K562 (cell line): ENCODE measurements around the gene CRTC3. TPM values are rescaled to one million over a fixed set of nuclear protein-coding genes. Genes with fewer than 3 reads are reported as not detected.

Source experiments
- ATAC-seq: fragments of 200-7000 bp; cut with Tn5 transposase; 3 replicates; pipeline ENCODE4 v1.9.1; 2020; ENCODE audit warnings: moderate library complexity
- BruUV-seq: library from RNA; stranded (reverse); fragments of 400-500 nt; replicated peaks from 2 replicates; lab custom pipeline; 2021; lab: Mats Ljungman, UMichigan
- CTCF ChIA-PET: fragments of 300-600 bp; formaldehyde crosslinking; extraction: SDS; loops from one replicate; lab custom pipeline; 2021; ENCODE audit warnings: low intra/inter-chr PET ratio; lab: Yijun Ruan, JAX
- POLR2A ChIA-PET: fragments of 300-600, 350-650 bp; sonication (Branson Sonifier 250); formaldehyde crosslinking; extraction: SDS; loops from one replicate; lab custom pipeline; 2021; ENCODE audit warnings: antibody characterized with exemption, inconsistent platforms; lab: Yijun Ruan, JAX
- DNase-seq, 4 experiments: peaks; one replicate each; pipeline versions ENCODE4 v3.0.0 to v3.0.0-alpha.2; 2011 to 2018; ENCODE audit warnings: low spot score in 3 of 4, mixed read lengths in 3 of 4; ENCODE audit errors: extremely low read depth in 1 of 4
- FAIRE-seq: peaks from 2 replicates; lab custom pipeline; 2011; peaks lifted over from hg19 to GRCh38; lab: Jason Lieb, UNC
- H2AFZ ChIP-seq: 2 replicates; pipeline ENCODE4 v1.6.0; 2011; ENCODE audit warnings: low read depth, low read length, control low read depth, inconsistent platforms
- H3K27ac ChIP-seq: fragments of 200-600 bp; 3 replicates; pipeline ENCODE4 v1.8.0; 2011; ENCODE audit warnings: low read depth, mild to moderate bottlenecking, control low read depth, inconsistent platforms, low read length, moderate library complexity, mixed read lengths; ENCODE audit errors: extremely low read depth
- H3K27me3 ChIP-seq, 2 experiments: fragments of 300-600 bp in 1 of 2; 2 replicates in 1 of 2; 3 replicates in 1 of 2; pipeline versions ENCODE4 v1.6.0 to v1.8.0; 2011; ENCODE audit warnings: inconsistent platforms in 2 of 2, low read length in 2 of 2, mild to moderate bottlenecking in 1 of 2, mixed read lengths in 1 of 2, moderate library complexity in 1 of 2; ENCODE audit not compliant: control insufficient read depth in 2 of 2, insufficient read depth in 2 of 2
- H3K36me3 ChIP-seq: fragments of 300-600 bp; 3 replicates; pipeline ENCODE4 v1.8.0; 2011; ENCODE audit warnings: mild to moderate bottlenecking, low read length, inconsistent platforms; ENCODE audit not compliant: control insufficient read depth, insufficient read depth
- H3K4me1 ChIP-seq, 2 experiments: fragments of 200-600 bp in 1 of 2; replicated peaks in 1 of 2; 2 replicates in 1 of 2; 3 replicates in 1 of 2; pipeline versions ENCODE4 v1.5.1 to v1.8.0; 2011; ENCODE audit warnings: inconsistent platforms in 2 of 2, low read length in 2 of 2, mild to moderate bottlenecking in 1 of 2, mixed read lengths in 1 of 2, moderate library complexity in 1 of 2; ENCODE audit not compliant: control insufficient read depth in 2 of 2, insufficient read depth in 2 of 2
- H3K4me2 ChIP-seq: 2 replicates; pipeline ENCODE4 v1.6.1; 2011; ENCODE audit warnings: low read length, control low read depth, inconsistent platforms, mixed read lengths; ENCODE audit not compliant: insufficient read depth
- H3K4me3 ChIP-seq: fragments of 200-600 bp; sonication (generic), shearing (Covaris generic); 2 replicates; pipeline ENCODE4 v1.5.1; 2016; ENCODE audit warnings: control low read depth, inconsistent platforms
- H3K79me2 ChIP-seq: fragments of 200-600 bp; 3 replicates; pipeline ENCODE4 v1.8.0; 2011; ENCODE audit warnings: low read length, inconsistent platforms; ENCODE audit not compliant: control insufficient read depth, insufficient read depth
- H3K9ac ChIP-seq, 2 experiments: 2 replicates each; pipeline versions ENCODE4 v1.6.0 to v1.6.1; 2011; ENCODE audit warnings: low read depth in 2 of 2, low read length in 2 of 2, control low read depth in 1 of 2, inconsistent platforms in 1 of 2, mild to moderate bottlenecking in 1 of 2, mixed read lengths in 1 of 2; ENCODE audit not compliant: insufficient read depth in 1 of 2
- H3K9me1 ChIP-seq: one replicate; pipeline ENCODE4 v1.6.0; 2011; ENCODE audit warnings: inconsistent platforms, mild to moderate bottlenecking, low read length, moderate library complexity; ENCODE audit not compliant: control insufficient read depth, insufficient read depth
- H3K9me3 ChIP-seq: replicated peaks from 2 replicates; pipeline ENCODE4 v1.5.1; 2011; ENCODE audit warnings: low read depth, low read length, inconsistent platforms; ENCODE audit not compliant: control insufficient read depth, insufficient read depth
- H4K20me1 ChIP-seq: replicated peaks from 2 replicates; pipeline ENCODE4 v1.6.1; 2011; ENCODE audit warnings: low read length, inconsistent platforms, mixed read lengths; ENCODE audit not compliant: control insufficient read depth, insufficient read depth
- BRF1 ChIP-seq: IDR thresholded peaks from 3 replicates; pipeline ENCODE4 v1.6.1; 2011; ENCODE audit warnings: borderline replicate concordance, mild to moderate bottlenecking; ENCODE audit not compliant: insufficient read length; ENCODE audit errors: extremely low read depth
- MAFG ChIP-seq: fragments of 450-650 bp; conservative IDR thresholded peaks from 2 replicates; pipeline ENCODE4 v1.6.1; 2016; ENCODE audit warnings: missing genetic modification characterization, missing compliant biosample characterization
- SAFB2 ChIP-seq: fragments of 200-400 bp; formaldehyde crosslinking; IDR thresholded peaks from 2 replicates; pipeline ENCODE4 v1.6.1; 2018; ENCODE audit warnings: borderline replicate concordance, low read length, low read depth, moderate library complexity; ENCODE audit not compliant: severe bottlenecking
- SFPQ ChIP-seq: fragments of 200-400 bp; formaldehyde crosslinking; IDR thresholded peaks from 2 replicates; pipeline ENCODE4 v1.6.1; 2017; ENCODE audit warnings: mild to moderate bottlenecking, low read depth, low read length, moderate library complexity
- TCF7 ChIP-seq: sonication (generic); IDR thresholded peaks from 2 replicates; pipeline ENCODE4 v1.6.1; 2016; ENCODE audit warnings: antibody characterized with exemption, borderline replicate concordance
- TCF7L2 ChIP-seq: fragments of 150-350 bp; IDR thresholded peaks from 2 replicates; pipeline ENCODE4 v1.6.1; 2016; ENCODE audit warnings: low read depth, mild to moderate bottlenecking, low read length, moderate library complexity
- ZBTB33 ChIP-seq: sonication (generic); formaldehyde crosslinking; IDR thresholded peaks from 2 replicates; pipeline ENCODE4 v1.8.1; 2023; ENCODE audit warnings: mild to moderate bottlenecking, missing genetic modification reagents
- ZC3H8 ChIP-seq: fragments of 450-650 bp; IDR thresholded peaks from 2 replicates; pipeline ENCODE4 v1.6.1; 2017
- ZNF133 ChIP-seq: fragments of 250-450 bp; sonication (Bioruptor Pico); IDR thresholded peaks from 2 replicates; pipeline ENCODE4 v1.4.0; 2020; ENCODE audit warnings: mild to moderate bottlenecking
- ZNF146 ChIP-seq: IDR thresholded peaks from one replicate; pipeline ENCODE4 v1.6.1; 2018; ENCODE audit warnings: missing compliant biosample characterization; ENCODE audit not compliant: unreplicated experiment
- ZNF316 ChIP-seq: fragments of 450-650 bp; IDR thresholded peaks from 2 replicates; pipeline ENCODE4 v1.6.1; 2016
- WGBS: fragments of 100-300 bp; shearing (Covaris generic); methylation state at CpG from one replicate; pipeline ENCODE4 v1.1.6; 2016; ENCODE audit warnings: low coverage, mixed read lengths; ENCODE audit not compliant: insufficient coverage; ENCODE audit errors: missing lambda C conversion rate; 5-methylcytosine and 5-hydroxymethylcytosine counted together
- in situ Hi-C: fragments of 300-500 bp; cut with MboI; formaldehyde crosslinking; loops from 4 replicates; pipeline ENCODE4 v1.15.0; 2018; ENCODE audit warnings: inconsistent platforms, mixed read lengths
- intact Hi-C: fragments of 100-400 bp; cut with micrococcal nuclease; formaldehyde crosslinking; loops from 2 replicates; pipeline ENCODE4 v1.14.2; 2022
- polyA plus RNA-seq, 8 experiments: library from polyadenylated mRNA; depleted of rRNA in 4 of 8; stranded (reverse) in 5 of 8; unstranded in 3 of 8; fragments of >200 nt; fragmentation: Nextera tagmentation in 2 of 8; fragmentation: Illumina TruSeq in 1 of 8; extraction: Ambion mirVana in 2 of 8; extraction: Trizol in 1 of 8; gene quantifications; 2 replicates each; pipeline versions ENCODE4 v1.2.1 to v1.2.3, GENCODE V29; 2011 to 2014; ENCODE audit warnings: inconsistent platforms in 1 of 8, missing spikeins in 1 of 8
- total RNA-seq, 7 experiments: library from RNA; depleted of rRNA in 6 of 7; stranded (reverse); fragments of >200 nt in 6 of 7; fragmentation: Illumina TruSeq in 2 of 7; extraction: Trizol in 2 of 7; gene quantifications; 2 replicates each; pipeline versions ENCODE4 v1.2.1 to v1.2.3, GENCODE V29; 2011 to 2021; ENCODE audit warnings: low replicate concordance in 1 of 7
- TF ChIP-seq, protein P1 (sequence below), 3 experiments: IDR thresholded peaks in 2 of 3; conservative IDR thresholded peaks in 1 of 3; 2 replicates each; pipeline ENCODE4 v1.5.1; 2011 to 2012; ENCODE audit warnings: low read length in 3 of 3, mild to moderate bottlenecking in 3 of 3, control low read depth in 2 of 3, improper control_type of control experiment in 1 of 3, inconsistent platforms in 1 of 3, low read depth in 1 of 3, mixed read lengths in 1 of 3, moderate library complexity in 1 of 3; ENCODE audit not compliant: insufficient read depth in 2 of 3

Gene CRTC3
- total and polyA plus RNA-seq, 9 of the 15 experiments (the other 6 are each of a cell fraction or from before 2014, with no cell fraction given), result 1.2 to 19.0 (median 11.6) TPM

DNA sequence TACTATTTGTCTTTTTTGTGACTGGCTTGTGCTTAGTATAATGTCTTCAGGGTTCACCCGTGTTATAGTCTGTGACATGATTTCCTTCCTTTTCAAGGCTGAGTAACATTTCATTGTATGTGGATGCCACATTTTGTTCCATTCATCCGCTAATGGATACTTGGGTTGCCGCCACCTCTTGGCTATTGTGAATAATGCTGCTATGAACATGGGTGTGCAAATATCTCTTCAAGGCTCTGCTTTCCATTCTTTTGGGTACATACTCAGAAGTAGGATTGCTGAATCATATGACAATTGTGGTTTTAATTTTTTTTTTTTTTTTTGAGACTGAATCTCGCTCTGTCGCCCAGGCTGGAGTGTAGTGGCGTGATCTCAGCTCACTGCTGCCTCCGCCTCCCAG, 15.4 kb downstream of the CRTC3 start:
- no peak overlapping the region for H2AFZ ChIP-seq
- 86% methylated on average over 6 of the region's 7 CpGs for WGBS
- H3K9ac ChIP-seq, result no peak overlapping the region
- no TSS peak for BruUV-seq
- H3K36me3 ChIP-seq, result peaks cover 25% of the 10 kb centered on the region; the same call in 2 of the 3 replicates
- H3K27me3 ChIP-seq, result no peaks in the 10 kb centered on the region
- H3K4me3 ChIP-seq, result no peak overlapping the region
- 0 out of 2 replicates have a peak, but pooled peaks have one; percentile 16 for TF ChIP-seq MAFG (tag)
- no peak for TF ChIP-seq TCF7L2
- TF ChIP-seq BRF1, result no peak
- TF ChIP-seq, protein P1, sequence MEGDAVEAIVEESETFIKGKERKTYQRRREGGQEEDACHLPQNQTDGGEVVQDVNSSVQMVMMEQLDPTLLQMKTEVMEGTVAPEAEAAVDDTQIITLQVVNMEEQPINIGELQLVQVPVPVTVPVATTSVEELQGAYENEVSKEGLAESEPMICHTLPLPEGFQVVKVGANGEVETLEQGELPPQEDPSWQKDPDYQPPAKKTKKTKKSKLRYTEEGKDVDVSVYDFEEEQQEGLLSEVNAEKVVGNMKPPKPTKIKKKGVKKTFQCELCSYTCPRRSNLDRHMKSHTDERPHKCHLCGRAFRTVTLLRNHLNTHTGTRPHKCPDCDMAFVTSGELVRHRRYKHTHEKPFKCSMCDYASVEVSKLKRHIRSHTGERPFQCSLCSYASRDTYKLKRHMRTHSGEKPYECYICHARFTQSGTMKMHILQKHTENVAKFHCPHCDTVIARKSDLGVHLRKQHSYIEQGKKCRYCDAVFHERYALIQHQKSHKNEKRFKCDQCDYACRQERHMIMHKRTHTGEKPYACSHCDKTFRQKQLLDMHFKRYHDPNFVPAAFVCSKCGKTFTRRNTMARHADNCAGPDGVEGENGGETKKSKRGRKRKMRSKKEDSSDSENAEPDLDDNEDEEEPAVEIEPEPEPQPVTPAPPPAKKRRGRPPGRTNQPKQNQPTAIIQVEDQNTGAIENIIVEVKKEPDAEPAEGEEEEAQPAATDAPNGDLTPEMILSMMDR (IDR thresholded peaks at IDR 0.05 in 2 of 3, conservative IDR thresholded peaks at IDR 0.05 in 1 of 3; ENCODE audit: insufficient read depth in 2 of 3, low read depth in 1 of 3, low read length in 3 of 3), result peak; percentile 7 to 27 (median 25); a peak in 2 of 6 replicates
- no peak for TF ChIP-seq TCF7
- no peak for TF ChIP-seq SAFB2
- peak; percentile 28 for TF ChIP-seq ZNF146 (CRISPR knock-in tag)
- no peak for TF ChIP-seq ZNF133
- no peak for TF ChIP-seq ZC3H8
- peak; percentile 99 for TF ChIP-seq ZBTB33 (CRISPR knock-in tag)
- no peak for TF ChIP-seq SFPQ
- peak; percentile 35; the same call in 1 of the 2 replicates for TF ChIP-seq ZNF316
- TF ChIP-seq, all 486 proteins: peak for 5
- POLR2A ChIA-PET, result no interaction called here
- CTCF ChIA-PET, result no interaction called here
- Histone ChIP-seq H3K9me3 (no peaks in the 10 kb centered on the region), H3K79me2 (0 out of 3 replicates have a peak, but pooled peaks cover under 1% of the 10 kb centered on the region), H3K4me2 (no peak overlapping the region), H3K4me1 (peaks cover 4 to 9% of the 10 kb centered on the region in 2 experiments; a peak in 2 of 5 replicates), H3K27ac (no peak overlapping the region), H3K9me1 (no peaks in the 10 kb centered on the region), H4K20me1 (no peaks in the 10 kb centered on the region)
- no peak for DNase-seq
- in situ Hi-C loops (no loop called here), intact Hi-C loops (no loop called here)
- no peak for FAIRE-seq
- ATAC-seq, result no peak
